ENCODE measurements around the gene CEACAM1. TPM values are rescaled to one million over a fixed set of nuclear protein-coding genes. Genes with fewer than 3 reads are reported as not detected.

CEACAM1 gene
- 0.12 TPM in 1 of 2 replicates, not detected in the other for total RNA-seq

GRCh38 chr19:42528354-42529247, at the start of gene CEACAM1:
Gene CEACAM1 (minus strand): TSS chr19:42528481. CDS start chr19:42528374, 107 bp downstream.

Other genes starting within 250 kb of the CEACAM1 start
- 0.35 and 8.3 TPM in 2 replicates for gene PRR19, start 226.3 kb downstream of the CEACAM1 start, total RNA-seq
- gene PAFAH1B3, start 225.9 kb downstream of the CEACAM1 start, total RNA-seq = 16.9 and 27.4 TPM in 2 replicates
- gene TMEM145, start 215.2 kb downstream of the CEACAM1 start, total RNA-seq = not detected in 2 replicates
- gene MEGF8, start 202.8 kb downstream of the CEACAM1 start, total RNA-seq = 25.9 and 32.7 TPM in 2 replicates
- gene CNFN, start 138.2 kb downstream of the CEACAM1 start, total RNA-seq = 1.6 and 1.8 TPM in 2 replicates
- 4.0 and 10.7 TPM in 2 replicates for gene LIPE, start 101.1 kb downstream of the CEACAM1 start, total RNA-seq
- not detected in 2 replicates for gene CXCL17, start 85.5 kb downstream of the CEACAM1 start, total RNA-seq
- gene CEACAM8, start 66.4 kb upstream of the CEACAM1 start, total RNA-seq = not detected in 2 replicates
- gene PSG3, start 212.0 kb upstream of the CEACAM1 start, total RNA-seq = not detected in 2 replicates
- not detected in 2 replicates for gene PSG8, start 237.2 kb upstream of the CEACAM1 start, total RNA-seq